Ovary (tissue), 3 donors: ENCODE data around the gene BIK.

Experiments
- EP300 ChIP-seq: sonication (generic); formaldehyde crosslinking; IDR thresholded peaks from one replicate; pipeline ENCODE4 v1.6.1; 2017; ENCODE audit warnings: antibody characterized with exemption
- POLR2A ChIP-seq: fragments of 450-650 bp; IDR thresholded peaks from one replicate; pipeline ENCODE4 v1.6.1; 2017; ENCODE audit warnings: antibody characterized with exemption, mild to moderate bottlenecking, moderate library complexity
- TF ChIP-seq, protein P1 (sequence below), 3 donors: fragments of 450-650 bp in 2 of 3; fragments of 200-600 bp in 1 of 3; IDR thresholded peaks; one replicate each; pipeline versions ENCODE4 v1.5.1 to v1.8.0; 2016 to 2022; ENCODE audit warnings: antibody characterized with exemption in 3 of 3, mild to moderate bottlenecking in 1 of 3
- donor health status: DM: no; HTN: no; CAD: no.

DNA sequence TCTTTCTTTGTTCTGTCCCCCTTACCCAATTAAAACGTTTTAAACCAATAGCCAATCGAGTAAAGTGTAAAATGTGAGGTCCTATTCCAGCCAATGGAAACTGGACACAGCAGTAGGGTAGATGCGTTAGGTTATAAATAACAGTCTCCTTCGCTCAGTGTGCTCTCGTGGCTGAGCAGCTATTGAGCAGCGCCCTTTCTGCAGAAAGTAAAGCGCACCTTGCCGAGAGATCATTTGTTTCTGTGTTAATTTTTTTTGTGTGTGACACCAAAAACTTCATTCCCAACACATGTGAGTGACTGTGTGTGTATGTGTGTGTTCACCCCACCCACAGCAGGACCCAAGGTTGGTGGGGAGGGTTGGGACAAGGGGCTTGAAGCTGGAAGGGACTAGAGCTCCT lies 14.1 kb upstream of the BIK start:
- no peak for TF ChIP-seq POLR2A
- TF ChIP-seq, protein P1, sequence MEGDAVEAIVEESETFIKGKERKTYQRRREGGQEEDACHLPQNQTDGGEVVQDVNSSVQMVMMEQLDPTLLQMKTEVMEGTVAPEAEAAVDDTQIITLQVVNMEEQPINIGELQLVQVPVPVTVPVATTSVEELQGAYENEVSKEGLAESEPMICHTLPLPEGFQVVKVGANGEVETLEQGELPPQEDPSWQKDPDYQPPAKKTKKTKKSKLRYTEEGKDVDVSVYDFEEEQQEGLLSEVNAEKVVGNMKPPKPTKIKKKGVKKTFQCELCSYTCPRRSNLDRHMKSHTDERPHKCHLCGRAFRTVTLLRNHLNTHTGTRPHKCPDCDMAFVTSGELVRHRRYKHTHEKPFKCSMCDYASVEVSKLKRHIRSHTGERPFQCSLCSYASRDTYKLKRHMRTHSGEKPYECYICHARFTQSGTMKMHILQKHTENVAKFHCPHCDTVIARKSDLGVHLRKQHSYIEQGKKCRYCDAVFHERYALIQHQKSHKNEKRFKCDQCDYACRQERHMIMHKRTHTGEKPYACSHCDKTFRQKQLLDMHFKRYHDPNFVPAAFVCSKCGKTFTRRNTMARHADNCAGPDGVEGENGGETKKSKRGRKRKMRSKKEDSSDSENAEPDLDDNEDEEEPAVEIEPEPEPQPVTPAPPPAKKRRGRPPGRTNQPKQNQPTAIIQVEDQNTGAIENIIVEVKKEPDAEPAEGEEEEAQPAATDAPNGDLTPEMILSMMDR (IDR thresholded peaks at IDR 0.05): no peak
- no peak for TF ChIP-seq EP300
